Stimulated activated naive B cell treated with anti-CD40 and anti-IgM and Interleukin-4, amounts not matched to agents 10 μg/mL and 1 μg/mL and 100 μg/mL, for 72 hours (primary cell): ENCODE measurements around the gene BACH1.
"Not testable (repeated sequence)": the region's sequence is repeated elsewhere in the genome, so short reads cannot be mapped to it uniquely, and the experiment has no call there.

Experiments used
- ATAC-seq, 2 donors: fragments of 150-1000 bp; cut with Tn5 transposase; replicated peaks; 2 replicates each; pipeline ENCODE4 v1.10.0; 2021; ENCODE audit warnings: moderate library complexity in 1 of 2
- DNase-seq: peaks from one replicate; pipeline ENCODE4 v3.0.0; 2021
- H3K27ac Mint-ChIP-seq: one replicate; pipeline ENCODE4 v1.8.0; 2022; ENCODE audit warnings: mild to moderate bottlenecking, mixed read lengths
- H3K27me3 Mint-ChIP-seq, 2 donors: one replicate each; pipeline ENCODE4 v1.8.0; 2022; ENCODE audit warnings: mixed read lengths in 2 of 2
- H3K36me3 Mint-ChIP-seq, 2 donors: one replicate each; pipeline ENCODE4 v1.8.0; 2022; ENCODE audit warnings: mixed read lengths in 2 of 2, mild to moderate bottlenecking in 1 of 2
- H3K4me1 Mint-ChIP-seq, 2 donors: one replicate each; pipeline ENCODE4 v1.8.0; 2022; ENCODE audit warnings: mixed read lengths in 2 of 2, mild to moderate bottlenecking in 1 of 2
- H3K4me3 Mint-ChIP-seq, 2 donors: one replicate each; pipeline ENCODE4 v1.8.0; 2022; ENCODE audit warnings: mild to moderate bottlenecking in 2 of 2, mixed read lengths in 2 of 2, moderate library complexity in 1 of 2
- H3K9me3 Mint-ChIP-seq, 2 donors: one replicate each; pipeline ENCODE4 v1.8.0; 2022; ENCODE audit warnings: mixed read lengths in 2 of 2, mild to moderate bottlenecking in 1 of 2

The BACH1 gene

GRCh38 chr21:29355043-29355710 lies 56.5 kb downstream of the BACH1 start:
- Mint-ChIP-seq H3K9me3 (peaks cover 15% of the 10 kb centered on the region in 2 donors), H3K36me3 (peaks cover 52 to 67% of the 10 kb centered on the region in 2 donors)
- H3K4me1 Mint-ChIP-seq, DNase-seq, H3K27me3 Mint-ChIP-seq, H3K27ac Mint-ChIP-seq, H3K4me3 Mint-ChIP-seq, ATAC-seq: not testable (repeated sequence)

GRCh38 chr21:29356291-29356690 lies 57.6 kb downstream of the BACH1 start:
- H3K36me3 Mint-ChIP-seq, result peaks cover 58 to 69% of the 10 kb centered on the region in 2 donors
- H3K9me3 Mint-ChIP-seq, result peaks cover 15% of the 10 kb centered on the region in 2 donors
- H3K4me1 Mint-ChIP-seq, ATAC-seq, H3K27ac Mint-ChIP-seq, DNase-seq, H3K27me3 Mint-ChIP-seq, H3K4me3 Mint-ChIP-seq: not testable (repeated sequence)

- not testable (repeated sequence) for H3K4me1 Mint-ChIP-seq, H3K4me3 Mint-ChIP-seq, H3K27me3 Mint-ChIP-seq, ATAC-seq, DNase-seq
- peaks cover 53 to 70% of the 10 kb centered on the region in 2 donors for H3K36me3 Mint-ChIP-seq
- H3K9me3 Mint-ChIP-seq, result peaks cover 15% of the 10 kb centered on the region in 2 donors
- H3K27ac Mint-ChIP-seq, result peak overlapping the region; percentile 60
Observed at GRCh38 chr21:29356810-29357209, 58.1 kb downstream of the BACH1 start.

GRCh38 chr21:29359718-29360117 lies 61.0 kb downstream of the BACH1 start:
- Mint-ChIP-seq H3K4me3 (no peak overlapping the region), H3K9me3 (peaks cover 3 to 4% of the 10 kb centered on the region in 2 donors), H3K27me3 (no peaks in the 10 kb centered on the region), H3K27ac (no peak overlapping the region), H3K36me3 (peaks cover 53 to 65% of the 10 kb centered on the region in 2 donors), H3K4me1 (peaks cover 9 to 11% of the 10 kb centered on the region in 2 donors)
- DNase-seq, result no peak
- ATAC-seq, result no peak

- ATAC-seq, result no peak
- Mint-ChIP-seq H3K4me3 (no peak overlapping the region), H3K27ac (no peak overlapping the region), H3K4me1 (peaks cover 9 to 11% of the 10 kb centered on the region in 2 donors), H3K27me3 (no peaks in the 10 kb centered on the region), H3K36me3 (peaks cover 55 to 67% of the 10 kb centered on the region in 2 donors), H3K9me3 (peaks cover 0 to 3% of the 10 kb centered on the region in 2 donors)
- DNase-seq, result no peak
Observed at GRCh38 chr21:29360799-29361765, 62.4 kb downstream of the BACH1 start.

GRCh38 chr21:29362758-29363157 lies 64.0 kb downstream of the BACH1 start:
- Mint-ChIP-seq H3K9me3 (peaks cover 3 to 4% of the 10 kb centered on the region in 2 donors), H3K4me1 (peaks cover 8 to 13% of the 10 kb centered on the region in 2 donors), H3K4me3 (no peak overlapping the region), H3K27me3 (no peaks in the 10 kb centered on the region), H3K27ac (no peak overlapping the region), H3K36me3 (peaks cover 54 to 66% of the 10 kb centered on the region in 2 donors)
- ATAC-seq (no peak), DNase-seq (no peak)

- Mint-ChIP-seq H3K27me3 (no peaks in the 10 kb centered on the region), H3K4me3 (no peak overlapping the region), H3K36me3 (peaks cover 51 to 67% of the 10 kb centered on the region in 2 donors), H3K27ac (no peak overlapping the region), H3K4me1 (peaks cover 5 to 13% of the 10 kb centered on the region in 2 donors), H3K9me3 (peaks cover 3 to 4% of the 10 kb centered on the region in 2 donors)
- DNase-seq, result no peak
- ATAC-seq, result no peak
Observed at GRCh38 chr21:29365661-29366265, 67.0 kb downstream of the BACH1 start.

- Mint-ChIP-seq H3K27me3 (no peaks in the 10 kb centered on the region), H3K4me3 (no peak overlapping the region), H3K27ac (peak overlapping the region; percentile 14), H3K4me1 (peaks cover 5 to 13% of the 10 kb centered on the region in 2 donors), H3K36me3 (peaks cover 47 to 59% of the 10 kb centered on the region in 2 donors), H3K9me3 (peaks cover 3 to 4% of the 10 kb centered on the region in 2 donors)
- no peak for DNase-seq
- ATAC-seq, result no peak
Observed at GRCh38 chr21:29366532-29366931, 67.8 kb downstream of the BACH1 start.

- Mint-ChIP-seq H3K4me1 (peaks cover 7 to 13% of the 10 kb centered on the region in 2 donors), H3K4me3 (no peak overlapping the region), H3K9me3 (peaks cover 3 to 4% of the 10 kb centered on the region in 2 donors), H3K36me3 (peaks cover 46 to 57% of the 10 kb centered on the region in 2 donors), H3K27me3 (no peaks in the 10 kb centered on the region), H3K27ac (no peak overlapping the region)
- DNase-seq (no peak), ATAC-seq (no peak)
Observed at GRCh38 chr21:29367335-29367734, 68.6 kb downstream of the BACH1 start.

GRCh38 chr21:29368906-29369305 lies 70.2 kb downstream of the BACH1 start:
- peaks cover 7 to 8% of the 10 kb centered on the region in 2 donors for H3K4me1 Mint-ChIP-seq
- no peak overlapping the region for H3K4me3 Mint-ChIP-seq
- peaks cover 44 to 54% of the 10 kb centered on the region in 2 donors for H3K36me3 Mint-ChIP-seq
- ATAC-seq (no peak), DNase-seq (no peak)
- H3K27ac Mint-ChIP-seq, result no peak overlapping the region
- H3K27me3 Mint-ChIP-seq, result no peaks in the 10 kb centered on the region
- H3K9me3 Mint-ChIP-seq, result peaks cover 0 to 7% of the 10 kb centered on the region in 2 donors

- ATAC-seq (no peak), DNase-seq (no peak)
- Mint-ChIP-seq H3K4me3 (no peak overlapping the region), H3K36me3 (peaks cover 41 to 52% of the 10 kb centered on the region in 2 donors), H3K4me1 (peaks cover 10 to 12% of the 10 kb centered on the region in 2 donors), H3K27me3 (no peaks in the 10 kb centered on the region), H3K27ac (peak overlapping the region; percentile 62), H3K9me3 (peaks cover 0 to 7% of the 10 kb centered on the region in 2 donors)
Observed at GRCh38 chr21:29371464-29371863, 72.7 kb downstream of the BACH1 start.

- H3K36me3 Mint-ChIP-seq, result peaks cover 37 to 45% of the 10 kb centered on the region in 2 donors
- ATAC-seq (peak; percentile 91 to 95), DNase-seq (peak; percentile 41)
- H3K4me1 Mint-ChIP-seq, result peaks cover 10 to 11% of the 10 kb centered on the region in 2 donors
- peaks cover 0 to 3% of the 10 kb centered on the region in 2 donors for H3K9me3 Mint-ChIP-seq
- H3K27me3 Mint-ChIP-seq, result no peaks in the 10 kb centered on the region
- no peak overlapping the region for H3K4me3 Mint-ChIP-seq
- no peak overlapping the region for H3K27ac Mint-ChIP-seq
Observed at GRCh38 chr21:29372063-29372802, 73.5 kb downstream of the BACH1 start.

GRCh38 chr21:29374481-29374880 lies 75.8 kb downstream of the BACH1 start:
- Mint-ChIP-seq H3K36me3 (peaks cover 34 to 38% of the 10 kb centered on the region in 2 donors), H3K4me1 (peaks cover 10% of the 10 kb centered on the region in 2 donors), H3K9me3 (peaks cover 0 to 3% of the 10 kb centered on the region in 2 donors), H3K27ac (no peak overlapping the region), H3K4me3 (no peak overlapping the region), H3K27me3 (no peaks in the 10 kb centered on the region)
- ATAC-seq, result no peak
- DNase-seq, result no peak
